HG02678 (cell line): ENCODE measurements around the gene MAP7.
"Not testable (repeated sequence)": the region's sequence is repeated elsewhere in the genome, so short reads cannot be mapped to it uniquely, and the experiment has no call there.

Source experiments
- ATAC-seq: cut with Tn5 transposase; IDR thresholded peaks from one replicate; pipeline ENCODE4 v1.9.1; 2021; ENCODE audit warnings: mild to moderate bottlenecking, moderate library complexity; ENCODE audit not compliant: unreplicated experiment

Gene MAP7

GRCh38 chr6:136508725-136509392 is 41.4 kb downstream of the MAP7 start:
- ATAC-seq, result no peak

GRCh38 chr6:136506124-136506799 is 44.0 kb downstream of the MAP7 start:
- no peak for ATAC-seq

- ATAC-seq, result no peak
Measured at GRCh38 chr6:136503303-136504029, 46.8 kb downstream of the MAP7 start.

- no peak for ATAC-seq
Measured at GRCh38 chr6:136502786-136503185, 47.4 kb downstream of the MAP7 start.

GRCh38 chr6:136501514-136501913 is 48.7 kb downstream of the MAP7 start:
- no peak for ATAC-seq

- ATAC-seq, result no peak
Measured at GRCh38 chr6:136501096-136501495, 49.1 kb downstream of the MAP7 start.

GRCh38 chr6:136500414-136500813 is 49.8 kb downstream of the MAP7 start:
- ATAC-seq, result no peak

- no peak for ATAC-seq
Measured at GRCh38 chr6:136499370-136499769, 50.9 kb downstream of the MAP7 start.

- not testable (repeated sequence) for ATAC-seq
Measured at GRCh38 chr6:136496449-136496848, 53.8 kb downstream of the MAP7 start.

- no peak for ATAC-seq
Measured at GRCh38 chr6:136494710-136495109, 55.5 kb downstream of the MAP7 start.

GRCh38 chr6:136494059-136494458 is 56.2 kb downstream of the MAP7 start:
- ATAC-seq, result no peak

- ATAC-seq, result no peak
Measured at GRCh38 chr6:136492409-136492808, 57.8 kb downstream of the MAP7 start.

- ATAC-seq, result no peak
Measured at GRCh38 chr6:136491754-136492153, 58.5 kb downstream of the MAP7 start.

GRCh38 chr6:136491251-136491650 is 59.0 kb downstream of the MAP7 start:
- no peak for ATAC-seq

- ATAC-seq, result not testable (repeated sequence)
Measured at GRCh38 chr6:136489689-136490033, 60.6 kb downstream of the MAP7 start.

- ATAC-seq, result no peak
Measured at GRCh38 chr6:136487759-136488425, 62.3 kb downstream of the MAP7 start.

GRCh38 chr6:136486357-136486756 is 63.9 kb downstream of the MAP7 start:
- no peak for ATAC-seq

GRCh38 chr6:136483906-136484305 is 66.3 kb downstream of the MAP7 start:
- no peak for ATAC-seq

- not testable (repeated sequence) for ATAC-seq
Measured at GRCh38 chr6:136483005-136483404, 67.2 kb downstream of the MAP7 start.

- no peak for ATAC-seq
Measured at GRCh38 chr6:136477548-136477947, 72.7 kb downstream of the MAP7 start.

- ATAC-seq, result no peak
Measured at GRCh38 chr6:136475686-136476085, 74.5 kb downstream of the MAP7 start.

- ATAC-seq, result no peak
Measured at GRCh38 chr6:136474241-136474640, 76.0 kb downstream of the MAP7 start.
